Natural killer cell (primary cell): Measurements from ENCODE around the gene PRKCD. TPM values are rescaled to one million over a fixed set of nuclear protein-coding genes. Genes with fewer than 3 reads are reported as not detected.
A peak's percentile ranks its signal among the peaks of the same experiment; 100 is the strongest.

ENCODE experiments used
- ATAC-seq, 3 donors: fragments of 150-1000 bp in 2 of 3; fragments of 200-7000 bp in 1 of 3; cut with Tn5 transposase; 1 replicate in 1 of 3; 2 replicates in 2 of 3; pipeline ENCODE4 v1.10.0; 2021; ENCODE audit warnings: mild to moderate bottlenecking in 2 of 3, moderate library complexity in 2 of 3
- DNase-seq, 2 donors: peaks; one replicate each; pipeline versions ENCODE4 v3.0.0 to v3.0.0-alpha.2; 2013 to 2021; ENCODE audit warnings: mixed read lengths in 1 of 2
- H3K27ac ChIP-seq: one replicate; pipeline ENCODE4 v1.5.1; 2013; ENCODE audit warnings: mild to moderate bottlenecking, low read length
- H3K27me3 ChIP-seq: one replicate; pipeline ENCODE4 v1.6.1; 2013; ENCODE audit warnings: low read length; ENCODE audit not compliant: control insufficient read depth, insufficient read depth
- H3K36me3 ChIP-seq: one replicate; pipeline ENCODE4 v1.6.1; 2013; ENCODE audit warnings: low read length; ENCODE audit not compliant: control insufficient read depth, insufficient read depth
- H3K4me1 ChIP-seq: one replicate; pipeline ENCODE4 v1.6.1; 2013; ENCODE audit warnings: low read length; ENCODE audit not compliant: control insufficient read depth, insufficient read depth
- H3K4me3 ChIP-seq: one replicate; pipeline ENCODE4 v1.5.1; 2013; ENCODE audit warnings: low read length
- H3K9me3 ChIP-seq: one replicate; pipeline ENCODE4 v1.6.1; 2013; ENCODE audit warnings: low read length; ENCODE audit not compliant: control insufficient read depth, insufficient read depth
- H3K27ac Mint-ChIP-seq, 2 donors: one replicate each; pipeline ENCODE4 v1.8.0; 2022; ENCODE audit warnings: mild to moderate bottlenecking in 2 of 2, mixed read lengths in 2 of 2, moderate library complexity in 1 of 2
- H3K27me3 Mint-ChIP-seq, 2 donors: one replicate each; pipeline ENCODE4 v1.8.0; 2022; ENCODE audit warnings: low read depth in 2 of 2, mixed read lengths in 2 of 2
- H3K36me3 Mint-ChIP-seq: one replicate; pipeline ENCODE4 v1.8.0; 2022; ENCODE audit warnings: mixed read lengths
- H3K4me1 Mint-ChIP-seq, 2 donors: one replicate each; pipeline ENCODE4 v1.8.0; 2022; ENCODE audit warnings: mixed read lengths in 2 of 2
- H3K4me3 Mint-ChIP-seq: one replicate; pipeline ENCODE4 v1.8.0; 2022; ENCODE audit warnings: mild to moderate bottlenecking, moderate library complexity, mixed read lengths
- H3K9me3 Mint-ChIP-seq, 2 donors: one replicate each; pipeline ENCODE4 v1.8.0; 2022; ENCODE audit warnings: mixed read lengths in 2 of 2
- WGBS: methylation state at CpG from one replicate; pipeline ENCODE4 v1.1.7; 2013; ENCODE audit warnings: missing lambda C conversion rate; ENCODE audit not compliant: insufficient coverage; 5-methylcytosine and 5-hydroxymethylcytosine counted together
- intact Hi-C: fragments of 100-400 bp; cut with micrococcal nuclease; formaldehyde crosslinking; loops from one replicate; pipeline ENCODE4 v1.14.2; 2022
- total RNA-seq, 4 donors: library from RNA; stranded (reverse); fragments of 120-200 nt in 1 of 4; gene quantifications; one replicate each; pipeline versions ENCODE4 v1.2.3 to v1.2.4, GENCODE V29; 2013 to 2022
- TF ChIP-seq, protein P1 (sequence below): fragments of 200-600 bp; IDR thresholded peaks from one replicate; pipeline ENCODE4 v1.8.0; 2022; ENCODE audit warnings: antibody characterized with exemption

The PRKCD gene
- total RNA-seq, 3 donors from 2014 or later (not counting 1 experiment from before 2014, with no cell fraction given), result 31.7 to 60.0 (median 36.3) TPM

DNA sequence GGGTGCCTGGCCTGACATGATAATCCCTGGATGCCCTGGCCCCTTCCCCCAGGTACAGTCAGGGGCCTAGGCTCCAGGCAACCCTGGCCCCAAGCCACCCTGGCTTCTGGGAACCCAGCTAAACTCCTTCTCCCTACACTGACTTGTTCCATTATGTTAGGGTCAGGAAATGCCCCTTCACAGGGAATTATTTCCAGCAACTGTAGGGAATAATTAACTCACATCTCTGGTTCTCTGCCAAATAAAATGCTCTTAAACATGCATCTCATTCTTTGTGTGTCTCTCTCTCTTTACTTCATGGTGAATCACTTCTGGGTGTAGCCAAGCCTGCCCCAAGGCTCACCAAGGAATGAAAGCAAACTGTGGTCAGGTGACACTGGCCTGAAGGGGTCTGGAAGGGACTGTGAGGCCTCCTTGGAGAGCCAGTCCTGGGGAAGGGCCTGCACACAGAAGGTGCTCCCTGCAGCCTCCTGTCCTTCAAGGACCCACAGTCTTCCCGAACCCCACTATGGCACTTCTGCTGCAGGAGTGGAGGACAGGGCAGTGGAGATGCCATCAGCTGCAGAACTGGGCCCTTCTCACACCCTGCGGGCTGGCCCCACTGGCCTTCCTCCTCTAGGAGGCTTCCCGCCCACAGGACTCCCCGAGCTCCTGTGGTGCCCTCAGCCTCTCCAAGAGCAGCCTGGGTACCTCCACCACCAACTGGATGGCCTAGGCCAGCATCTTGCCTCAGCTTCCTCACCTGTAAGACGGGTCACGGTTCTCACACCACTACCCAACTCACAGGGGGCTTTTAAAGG lies 77.2 kb downstream of the PRKCD start:
- ATAC-seq, result no peak
- Mint-ChIP-seq H3K4me3 (no peak overlapping the region), H3K9me3 (no peaks in the 10 kb centered on the region), H3K36me3 (peaks cover 5% of the 10 kb centered on the region), H3K27ac (peak overlapping the region in 1 of 2 donors; percentile 63), H3K4me1 (peaks cover 0 to 16% of the 10 kb centered on the region in 2 donors), H3K27me3 (no peaks in the 10 kb centered on the region)
- intact Hi-C loops, result no loop called here
- Histone ChIP-seq H3K27ac (no peak overlapping the region), H3K9me3 (no peaks in the 10 kb centered on the region), H3K4me3 (no peak overlapping the region), H3K27me3 (no peaks in the 10 kb centered on the region), H3K36me3 (peaks cover 57% of the 10 kb centered on the region), H3K4me1 (no peaks in the 10 kb centered on the region)
- WGBS, result 94% methylated on average over 6 of the region's 6 CpGs
- DNase-seq, result no peak
- TF ChIP-seq, protein P1, sequence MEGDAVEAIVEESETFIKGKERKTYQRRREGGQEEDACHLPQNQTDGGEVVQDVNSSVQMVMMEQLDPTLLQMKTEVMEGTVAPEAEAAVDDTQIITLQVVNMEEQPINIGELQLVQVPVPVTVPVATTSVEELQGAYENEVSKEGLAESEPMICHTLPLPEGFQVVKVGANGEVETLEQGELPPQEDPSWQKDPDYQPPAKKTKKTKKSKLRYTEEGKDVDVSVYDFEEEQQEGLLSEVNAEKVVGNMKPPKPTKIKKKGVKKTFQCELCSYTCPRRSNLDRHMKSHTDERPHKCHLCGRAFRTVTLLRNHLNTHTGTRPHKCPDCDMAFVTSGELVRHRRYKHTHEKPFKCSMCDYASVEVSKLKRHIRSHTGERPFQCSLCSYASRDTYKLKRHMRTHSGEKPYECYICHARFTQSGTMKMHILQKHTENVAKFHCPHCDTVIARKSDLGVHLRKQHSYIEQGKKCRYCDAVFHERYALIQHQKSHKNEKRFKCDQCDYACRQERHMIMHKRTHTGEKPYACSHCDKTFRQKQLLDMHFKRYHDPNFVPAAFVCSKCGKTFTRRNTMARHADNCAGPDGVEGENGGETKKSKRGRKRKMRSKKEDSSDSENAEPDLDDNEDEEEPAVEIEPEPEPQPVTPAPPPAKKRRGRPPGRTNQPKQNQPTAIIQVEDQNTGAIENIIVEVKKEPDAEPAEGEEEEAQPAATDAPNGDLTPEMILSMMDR, result no peak

DNA sequence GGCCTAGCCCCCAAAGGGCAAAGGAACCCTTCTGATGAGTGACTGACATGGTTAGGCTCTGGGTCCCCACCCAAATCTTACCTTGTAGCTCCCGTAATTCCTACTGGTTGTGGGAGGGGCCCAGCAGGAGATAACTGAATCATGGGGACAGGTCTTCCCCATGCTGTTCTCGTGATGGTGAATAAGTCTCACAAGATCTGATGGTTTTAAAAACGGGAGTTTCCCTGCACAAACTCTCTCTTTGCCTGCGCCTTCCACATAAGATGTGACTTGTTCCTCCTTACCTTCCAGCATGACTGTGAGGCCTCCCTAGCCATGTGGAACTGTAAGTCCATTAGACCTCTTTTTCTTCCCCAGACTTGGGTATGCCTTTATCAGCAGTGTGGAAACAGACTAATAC lies 77.9 kb downstream of the PRKCD start:
- Mint-ChIP-seq H3K9me3 (no peaks in the 10 kb centered on the region), H3K4me1 (peaks cover 0 to 23% of the 10 kb centered on the region in 2 donors), H3K4me3 (no peak overlapping the region), H3K36me3 (no peaks in the 10 kb centered on the region), H3K27me3 (no peaks in the 10 kb centered on the region), H3K27ac (no peak overlapping the region)
- intact Hi-C loops, result no loop called here
- Histone ChIP-seq H3K36me3 (peaks cover 54% of the 10 kb centered on the region), H3K9me3 (no peaks in the 10 kb centered on the region), H3K4me1 (no peaks in the 10 kb centered on the region), H3K27ac (no peak overlapping the region), H3K27me3 (no peaks in the 10 kb centered on the region), H3K4me3 (no peak overlapping the region)
- ATAC-seq, result no peak
- TF ChIP-seq, protein P1, result no peak
- no peak for DNase-seq
- 92% methylated on average over 4 of the region's 4 CpGs for WGBS

DNA sequence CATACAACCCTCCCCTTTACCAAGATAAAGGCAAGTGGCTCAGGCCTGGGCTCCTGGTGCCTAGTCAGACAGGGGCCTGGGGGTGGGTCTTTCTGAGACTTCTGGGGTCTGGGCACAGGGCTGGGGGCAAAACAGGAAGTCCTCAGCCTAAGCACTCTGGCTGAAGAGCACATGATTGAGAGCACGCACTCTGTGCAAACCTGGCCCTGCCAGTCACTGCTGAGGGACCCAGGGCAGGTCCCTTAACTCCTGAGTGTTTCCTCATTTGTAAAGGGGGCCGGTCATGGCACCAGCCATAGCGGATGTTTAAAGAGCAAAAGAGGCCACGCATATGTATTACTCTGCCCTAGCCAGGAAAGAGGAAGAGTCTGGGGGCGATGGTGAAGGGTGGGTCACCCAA lies 78.8 kb downstream of the PRKCD start:
- Histone ChIP-seq H3K9me3 (no peaks in the 10 kb centered on the region), H3K4me3 (no peak overlapping the region), H3K27me3 (no peaks in the 10 kb centered on the region), H3K4me1 (no peaks in the 10 kb centered on the region), H3K27ac (no peak overlapping the region), H3K36me3 (peaks cover 46% of the 10 kb centered on the region)
- WGBS, result 87% methylated on average over 5 of the region's 5 CpGs
- H3K36me3 Mint-ChIP-seq, result no peaks in the 10 kb centered on the region
- H3K27ac Mint-ChIP-seq, result peak overlapping the region in 1 of 2 donors; percentile 8
- ATAC-seq, result no peak
- no peaks in the 10 kb centered on the region for H3K9me3 Mint-ChIP-seq
- intact Hi-C loops, result no loop called here
- no peak for DNase-seq
- peaks cover 0 to 26% of the 10 kb centered on the region in 2 donors for H3K4me1 Mint-ChIP-seq
- no peak overlapping the region for H3K4me3 Mint-ChIP-seq
- no peaks in the 10 kb centered on the region for H3K27me3 Mint-ChIP-seq
- TF ChIP-seq, protein P1, result no peak
